Measurements from ENCODE around the gene SLC39A1. TPM values are rescaled to one million over a fixed set of nuclear protein-coding genes. Genes with fewer than 3 reads are reported as not detected.

SLC39A1 gene
- total RNA-seq, 1 experiment from 2014 or later: 158 TPM

DNA sequence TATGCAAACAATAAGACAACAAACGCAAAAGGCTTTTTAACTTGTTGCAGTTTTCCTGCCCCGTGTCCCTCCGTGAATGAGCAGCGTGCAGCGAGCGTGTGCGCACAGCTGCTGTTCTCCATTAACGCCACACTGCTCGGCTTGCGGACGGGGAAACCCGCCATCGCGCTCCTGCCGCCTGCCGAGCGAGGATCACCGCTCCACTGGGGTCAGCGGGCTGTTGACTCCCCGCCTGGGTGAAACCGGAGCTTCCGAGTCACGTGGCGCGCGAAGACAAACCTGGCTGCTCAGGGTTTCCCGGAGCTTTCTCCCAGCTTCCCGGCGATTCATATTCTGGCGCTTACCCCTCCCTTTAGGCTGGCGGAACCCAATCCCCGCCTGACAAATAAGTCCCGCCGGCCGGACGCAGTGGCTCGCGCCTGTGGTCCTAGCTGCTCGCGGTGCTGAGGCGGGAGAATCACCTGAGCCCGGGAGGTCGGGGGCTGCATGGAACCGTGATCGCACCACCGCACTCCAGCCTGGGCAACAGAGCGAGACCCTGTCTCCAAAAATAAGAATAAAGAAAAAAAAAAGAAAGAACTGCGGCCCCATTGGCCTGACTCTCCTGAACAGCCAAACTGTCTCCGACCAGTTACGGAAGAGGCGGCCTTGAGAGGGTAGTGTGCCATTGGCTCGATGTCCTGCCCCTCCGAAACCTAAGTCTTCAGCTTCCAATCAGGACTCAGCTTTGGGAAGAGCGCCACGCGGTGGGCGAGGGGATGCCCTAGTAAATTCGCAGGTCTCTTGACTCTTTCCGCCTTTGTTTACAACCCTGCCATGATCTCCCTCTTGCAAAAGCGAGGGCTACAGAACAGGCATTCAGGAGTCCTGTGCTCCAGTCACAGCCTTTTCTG is 4.0 kb upstream of the SLC39A1 start, which contains the start of gene CREB3L4:
Gene CREB3L4 (plus strand): TSS at position 796 of the 893 bp plus-strand sequence. CDS start 624 bp downstream, outside the sequence.
- Histone ChIP-seq H3K27ac (ENCODE audit: low read length) (peak within 1 kb of the TSS; percentile 97), H3K4me3 (ENCODE audit: low read depth in 2 of 2, low read length in 2 of 2) (peak within 1 kb of the TSS; percentile 66 to 70), H3K27me3 (ENCODE audit: control insufficient read depth, insufficient read depth, low read length) (no peaks in the 10 kb centered on the region), H3K36me3 (ENCODE audit: control insufficient read depth, insufficient read depth, low read length) (no peaks in the 10 kb centered on the region; the same call in 1 of the 2 replicates), H3K4me1 (ENCODE audit: control insufficient read depth, insufficient read depth, low read length) (peaks cover 13% of the 10 kb centered on the region; the same call in 1 of the 2 replicates), H3K9me3 (ENCODE audit: control insufficient read depth, insufficient read depth, low read depth, low read length) (no peaks in the 10 kb centered on the region)
- TF ChIP-seq SIN3A (IDR thresholded peaks at IDR 0.05; ENCODE audit: borderline replicate concordance, insufficient read depth, low read depth, low read length): peak; percentile 85
- TF ChIP-seq POLR2AphosphoS5 (IDR thresholded peaks at IDR 0.05; ENCODE audit: low read depth, low read length): peak; percentile 66
- peak in 1 of 2 experiments; percentile 22; a peak in 1 of 4 replicates for TF ChIP-seq REST (IDR thresholded peaks at IDR 0.05; ENCODE audit: insufficient read depth in 1 of 2, low read depth in 2 of 2, low read length in 1 of 2)
- no peak for TF ChIP-seq TCF7L2 (IDR thresholded peaks at IDR 0.05; ENCODE audit: low read depth, low read length)
- ATAC-seq (peak; percentile 84), DNase-seq (ENCODE audit: low read depth, low spot score) (peak; percentile 83)
- in situ Hi-C loops (cut with HindIII; ENCODE audit: low pct_unique_long_range_greater_than_20kb, low sequenced_read_pairs): no loop called here
- BruUV-seq (replicated peaks): TSS peak; percentile 30
- CTCF ChIA-PET: interaction anchor here (0.5 to 1.4 kb wide), 5 partner anchors 10 to 289 kb away, joined by 5 to 9 read pairs (median 6); partner anchors contain the start of genes DENND4B, JTB and NPR1
- intact Hi-C loops (cut with micrococcal nuclease; ENCODE audit: unreplicated experiment): no loop called here
- POLR2A ChIA-PET: interaction anchor here (0.6 to 1.4 kb wide), 4 partner anchors 10 to 66 kb away, joined by 3 to 4 read pairs (median 4); partner anchors contain the start of genes JTB and RPS27

GRCh38 chr1:153963850-153964331 is 554 bp upstream of the SLC39A1 start:
- H3K27me3 ChIP-seq (ENCODE audit: control insufficient read depth, insufficient read depth, low read length): no peaks in the 10 kb centered on the region
- TF ChIP-seq REST (IDR thresholded peaks at IDR 0.05; ENCODE audit: insufficient read depth in 1 of 2, low read depth in 2 of 2, low read length in 1 of 2): no peak
- no peak for TF ChIP-seq CTCF (IDR thresholded peaks at IDR 0.05)
- TF ChIP-seq POLR2AphosphoS5 (IDR thresholded peaks at IDR 0.05; ENCODE audit: low read depth, low read length): 0 out of 2 replicates have a peak, but pooled peaks have one; percentile 23
- no peak for TF ChIP-seq TCF7L2 (IDR thresholded peaks at IDR 0.05; ENCODE audit: low read depth, low read length)
- TF ChIP-seq SIN3A (IDR thresholded peaks at IDR 0.05; ENCODE audit: borderline replicate concordance, insufficient read depth, low read depth, low read length): no peak
- H3K4me3 ChIP-seq (ENCODE audit: low read depth in 2 of 2, low read length in 2 of 2): peak overlapping the region; percentile 60 to 95
- DNase-seq (ENCODE audit: low read depth, low spot score) (no peak), ATAC-seq (peak; percentile 40)
- H3K27ac ChIP-seq (ENCODE audit: low read length): peak overlapping the region; percentile 94
- H3K36me3 ChIP-seq (ENCODE audit: control insufficient read depth, insufficient read depth, low read length): no peaks in the 10 kb centered on the region; the same call in 1 of the 2 replicates
- intact Hi-C loops (cut with micrococcal nuclease; ENCODE audit: unreplicated experiment) (no loop called here), in situ Hi-C loops (cut with HindIII; ENCODE audit: low pct_unique_long_range_greater_than_20kb, low sequenced_read_pairs) (loop anchor here (5.0 kb wide), 1 partner anchor 77 kb away; no protein-coding TSS in a partner anchor)
- peaks cover 29% of the 10 kb centered on the region for H3K4me1 ChIP-seq (ENCODE audit: control insufficient read depth, insufficient read depth, low read length)
- no peaks in the 10 kb centered on the region for H3K9me3 ChIP-seq (ENCODE audit: control insufficient read depth, insufficient read depth, low read depth, low read length)
- BruUV-seq (replicated peaks): TSS peak; percentile 82
- POLR2A ChIA-PET: interaction anchor here (0.7 kb wide), 1 partner anchor 146 kb away, joined by 9 read pairs; no protein-coding TSS in a partner anchor
- CTCF ChIA-PET: interaction anchor here (1.0 kb wide), 1 partner anchor 286 kb away, joined by 4 read pairs; the partner anchor contains the start of gene NPR1
